ENCODE results near the gene ETV6. TPM values are rescaled to one million over a fixed set of nuclear protein-coding genes. Genes with fewer than 3 reads are reported as not detected.

Gene ETV6
- total RNA-seq, 2 experiments from 2014 or later: 17.1 to 19.3 TPM

- intact Hi-C loops (cut with micrococcal nuclease; ENCODE audit: unreplicated experiment): no loop called here
- Histone ChIP-seq H3K27ac (ENCODE audit: low read depth, low read length, poor library complexity, severe bottlenecking) (no peak overlapping the region), H3K79me2 (ENCODE audit: insufficient read depth, low read depth, low read length) (no peaks in the 10 kb centered on the region; the same call in 1 of the 2 replicates), H3K4me2 (ENCODE audit: low read length) (no peak overlapping the region), H2AFZ (ENCODE audit: low read length) (no peak overlapping the region), H4K20me1 (ENCODE audit: insufficient read depth, low read length) (no peaks in the 10 kb centered on the region), H3K4me3 (ENCODE audit: low read depth, low read length, poor library complexity, severe bottlenecking) (no peak overlapping the region), H3K36me3 (ENCODE audit: insufficient read depth, low read length) (peaks cover 8% of the 10 kb centered on the region; the same call in 1 of the 2 replicates), H3K9me2 (ENCODE audit: insufficient read depth, low read length) (no peaks in the 10 kb centered on the region), H3K4me1 (ENCODE audit: insufficient read depth, low read length, poor library complexity, severe bottlenecking) (peaks cover 15% of the 10 kb centered on the region), H3K9me3 (ENCODE audit: low read length) (no peaks in the 10 kb centered on the region)
- POLR2A ChIA-PET: interaction anchor here (0.6 to 1.6 kb wide), 3 partner anchors 16 to 717 kb away, joined by 3 to 4 read pairs (median 3); no protein-coding TSS in a partner anchor
- DNase-seq (ENCODE audit: low spot score): no peak
- TF ChIP-seq CTCF (conservative IDR thresholded peaks at IDR 0.05; ENCODE audit: low read length) (no peak), EZH2phosphoT487 (IDR thresholded peaks at IDR 0.05; ENCODE audit: borderline replicate concordance, low read depth, low read length) (no peak)
- CTCF ChIA-PET (ENCODE audit: unreplicated experiment): no interaction called here
- BruUV-seq (replicated peaks): no TSS peak
Observed at GRCh38 chr12:11669348-11669747, 19.9 kb downstream of the ETV6 start.

- intact Hi-C loops (cut with micrococcal nuclease; ENCODE audit: unreplicated experiment): no loop called here
- H3K36me3 ChIP-seq (ENCODE audit: insufficient read depth, low read length): peaks cover 2% of the 10 kb centered on the region; the same call in 1 of the 2 replicates
- H3K27ac ChIP-seq (ENCODE audit: low read depth, low read length, poor library complexity, severe bottlenecking): no peak overlapping the region
- TF ChIP-seq EZH2phosphoT487 (IDR thresholded peaks at IDR 0.05; ENCODE audit: borderline replicate concordance, low read depth, low read length): no peak
- no peak for TF ChIP-seq CTCF (conservative IDR thresholded peaks at IDR 0.05; ENCODE audit: low read length)
- POLR2A ChIA-PET: interaction anchor here (0.6 to 1.3 kb wide), 2 partner anchors 12 to 144 kb away, joined by 3 read pairs; no protein-coding TSS in a partner anchor
- H3K4me3 ChIP-seq (ENCODE audit: low read depth, low read length, poor library complexity, severe bottlenecking): no peak overlapping the region
- no TSS peak for BruUV-seq (replicated peaks)
- CTCF ChIA-PET (ENCODE audit: unreplicated experiment): no interaction called here
- no peaks in the 10 kb centered on the region for H3K9me3 ChIP-seq (ENCODE audit: low read length)
- H3K4me2 ChIP-seq (ENCODE audit: low read length): no peak overlapping the region
- H3K4me1 ChIP-seq (ENCODE audit: insufficient read depth, low read length, poor library complexity, severe bottlenecking): peaks cover 32% of the 10 kb centered on the region
- H4K20me1 ChIP-seq (ENCODE audit: insufficient read depth, low read length): no peaks in the 10 kb centered on the region
- H3K9me2 ChIP-seq (ENCODE audit: insufficient read depth, low read length): no peaks in the 10 kb centered on the region
- no peak overlapping the region for H2AFZ ChIP-seq (ENCODE audit: low read length)
- H3K79me2 ChIP-seq (ENCODE audit: insufficient read depth, low read depth, low read length): peaks cover 9% of the 10 kb centered on the region; the same call in 1 of the 2 replicates
- no peak for DNase-seq (ENCODE audit: low spot score)
Observed at GRCh38 chr12:11672256-11673191, 23.1 kb downstream of the ETV6 start.
